DND-41 (cell line): ENCODE measurements around the gene TMEM242.

Experiments
- CTCF ChIP-seq: IDR thresholded peaks from 2 replicates; pipeline ENCODE4 v1.5.1; 2012; ENCODE audit warnings: borderline replicate concordance, low read length, moderate library complexity, mild to moderate bottlenecking; ENCODE audit not compliant: poor library complexity, severe bottlenecking; ENCODE audit errors: extremely low read depth
- EZH2 ChIP-seq: IDR thresholded peaks from 3 replicates; pipeline ENCODE4 v1.6.1; 2012; ENCODE audit warnings: borderline replicate concordance, low read depth, mild to moderate bottlenecking, moderate library complexity, low read length, inconsistent platforms; ENCODE audit not compliant: severe bottlenecking

GRCh38 chr6:157253017-157253416 is 70.3 kb downstream of the TMEM242 start:
- TF ChIP-seq CTCF (no peak), EZH2 (no peak)
